ENCODE data around the gene LNPK.

GRCh38 chr2:175929850-175930249, 72.2 kb downstream of the LNPK start:
- TF ChIP-seq CTCF (IDR thresholded peaks at IDR 0.05; ENCODE audit: borderline replicate concordance, extremely low read depth, low read length, poor library complexity, severe bottlenecking) (no peak), EZH2 (IDR thresholded peaks at IDR 0.05; ENCODE audit: borderline replicate concordance, low read depth, low read length, severe bottlenecking) (no peak)

Data from DND-41 (cell line).